Karpas-422 (cell line): Measurements from ENCODE around the gene ASB1. TPM values are rescaled to one million over a fixed set of nuclear protein-coding genes. Genes with fewer than 3 reads are reported as not detected.
A peak's percentile ranks its signal among the peaks of the same experiment; 100 is the strongest.

Experiments
- DNase-seq: peaks from one replicate; pipeline ENCODE4 v3.0.0-alpha.2; 2015
- H2AFZ ChIP-seq: fragments of 200-600 bp; sonication (generic); 2 replicates; pipeline ENCODE4 v1.6.1; 2014; ENCODE audit warnings: antibody characterized with exemption, low read length, mixed read lengths
- H3K27ac ChIP-seq: fragments of 200-600 bp; sonication (generic); 2 replicates; pipeline ENCODE4 v1.5.1; 2014; ENCODE audit warnings: mild to moderate bottlenecking, low read length, moderate library complexity
- H3K27me3 ChIP-seq: fragments of 200-600 bp; sonication (generic); 2 replicates; pipeline ENCODE4 v1.6.1; 2014; ENCODE audit warnings: low read length, mixed read lengths
- H3K36me3 ChIP-seq: fragments of 200-600 bp; sonication (generic); 2 replicates; pipeline ENCODE4 v1.6.1; 2014; ENCODE audit warnings: low read length, mixed read lengths; ENCODE audit not compliant: insufficient read depth
- H3K4me1 ChIP-seq: fragments of 200-600 bp; sonication (generic); 2 replicates; pipeline ENCODE4 v1.6.1; 2014; ENCODE audit warnings: mild to moderate bottlenecking, low read length, mixed read lengths
- H3K4me2 ChIP-seq: fragments of 200-600 bp; sonication (generic); 2 replicates; pipeline ENCODE4 v1.6.1; 2014; ENCODE audit warnings: low read length, low read depth, mild to moderate bottlenecking; ENCODE audit not compliant: poor library complexity, severe bottlenecking
- H3K4me3 ChIP-seq: fragments of 200-600 bp; sonication (generic); 2 replicates; pipeline ENCODE4 v1.5.1; 2014; ENCODE audit warnings: mild to moderate bottlenecking, antibody characterized with exemption, low read length, mixed read lengths
- H3K79me2 ChIP-seq: fragments of 200-600 bp; sonication (generic); 2 replicates; pipeline ENCODE4 v1.6.1; 2014; ENCODE audit warnings: mild to moderate bottlenecking, low read length, mixed read lengths
- H3K9ac ChIP-seq: fragments of 200-600 bp; sonication (generic); 2 replicates; pipeline ENCODE4 v1.6.0; 2014; ENCODE audit warnings: low read length
- H3K9me2 ChIP-seq: fragments of 200-600 bp; sonication (generic), shearing (Covaris generic); replicated peaks from 2 replicates; pipeline ENCODE4 v1.6.0; 2014; ENCODE audit warnings: mild to moderate bottlenecking, low read length, moderate library complexity; ENCODE audit not compliant: insufficient read depth
- H3K9me3 ChIP-seq: fragments of 300-700, 200-600 bp; sonication (generic); 2 replicates; pipeline ENCODE4 v1.6.1; 2014; ENCODE audit warnings: low read length, mixed read lengths
- H4K20me1 ChIP-seq: fragments of 200-600 bp; sonication (generic); 2 replicates; pipeline ENCODE4 v1.6.1; 2014; ENCODE audit warnings: mild to moderate bottlenecking, antibody characterized with exemption, low read length, low read depth; ENCODE audit not compliant: insufficient read depth
- total RNA-seq: library from RNA; depleted of rRNA; stranded (reverse); fragments of >200 nt; shearing (Covaris generic); gene quantifications from 2 replicates; pipeline ENCODE4 v1.2.3, GENCODE V29; 2014; ENCODE audit warnings: low replicate concordance

Gene ASB1
- total RNA-seq, 1 experiment from 2014 or later: 25.1 TPM

DNA sequence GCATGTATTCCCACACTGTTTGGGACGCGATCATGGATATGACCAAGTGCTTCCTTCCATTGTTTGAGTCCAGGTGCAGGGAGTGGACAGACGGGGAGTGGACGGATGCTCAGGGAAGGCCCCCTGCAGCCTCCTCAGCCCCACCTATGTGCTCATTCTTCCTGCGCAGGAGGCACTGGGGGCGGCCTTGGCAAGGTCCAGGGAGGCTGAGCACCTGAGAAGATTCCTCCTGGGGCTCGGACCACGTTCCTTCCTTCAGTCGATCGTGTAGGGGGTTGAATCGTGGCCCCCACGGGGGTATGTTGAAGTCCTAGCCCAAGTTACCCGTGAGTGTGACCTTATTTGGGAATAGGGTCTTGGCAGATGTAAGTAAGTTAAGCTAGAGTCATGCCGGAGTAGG is 60.4 kb downstream of the ASB1 start:
- H3K9me2 ChIP-seq: no peaks in the 10 kb centered on the region
- no peak overlapping the region for H3K9ac ChIP-seq
- no peaks in the 10 kb centered on the region for H3K79me2 ChIP-seq
- no peak for DNase-seq
- no peaks in the 10 kb centered on the region for H4K20me1 ChIP-seq
- H3K4me3 ChIP-seq: no peak overlapping the region
- H3K27me3 ChIP-seq: no peaks in the 10 kb centered on the region
- H3K4me1 ChIP-seq: no peaks in the 10 kb centered on the region
- peaks cover 14% of the 10 kb centered on the region for H3K9me3 ChIP-seq
- no peaks in the 10 kb centered on the region for H3K36me3 ChIP-seq
- H3K4me2 ChIP-seq: no peak overlapping the region
- no peak overlapping the region for H3K27ac ChIP-seq
- no peak overlapping the region for H2AFZ ChIP-seq

DNA sequence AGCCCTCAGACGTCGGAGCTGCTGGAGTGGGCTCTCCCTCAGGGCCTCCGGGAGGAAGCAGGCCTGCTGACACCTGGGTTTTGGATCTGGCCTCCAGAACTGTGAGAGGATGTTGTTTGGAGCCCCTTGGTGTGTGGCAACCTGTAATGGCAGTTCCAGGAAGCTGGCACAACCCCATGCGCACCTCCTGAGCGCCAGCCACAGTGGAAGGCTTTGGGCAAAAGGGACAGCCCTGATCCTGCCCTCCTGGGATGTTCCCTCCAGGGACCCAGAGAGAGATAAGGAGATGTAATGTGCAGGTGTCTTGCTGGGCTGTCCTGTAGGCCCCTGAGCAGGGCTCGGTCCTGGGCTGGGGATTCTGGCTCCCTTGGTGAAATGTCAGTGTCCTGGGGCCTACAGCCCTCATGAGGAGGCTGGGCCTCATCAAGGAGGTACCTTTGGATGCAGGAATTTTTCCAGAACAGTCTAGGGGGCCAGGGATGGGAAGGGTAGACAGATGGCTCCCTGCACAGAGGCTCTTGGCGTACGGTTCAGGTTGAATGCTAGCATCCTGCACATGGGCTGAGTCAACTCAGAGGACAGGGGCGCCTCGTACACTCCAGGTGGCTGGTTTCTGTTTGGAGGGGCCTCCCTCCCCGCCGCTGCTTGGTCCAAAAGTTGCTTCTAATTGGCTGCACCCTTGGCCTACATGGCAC is 61.1 kb downstream of the ASB1 start:
- Histone ChIP-seq H3K27ac (no peak overlapping the region), H3K4me3 (no peak overlapping the region), H3K9me2 (no peaks in the 10 kb centered on the region), H3K4me2 (no peak overlapping the region), H3K27me3 (no peaks in the 10 kb centered on the region), H2AFZ (no peak overlapping the region), H4K20me1 (no peaks in the 10 kb centered on the region), H3K9me3 (peaks cover 14% of the 10 kb centered on the region), H3K79me2 (no peaks in the 10 kb centered on the region), H3K4me1 (no peaks in the 10 kb centered on the region), H3K36me3 (no peaks in the 10 kb centered on the region), H3K9ac (no peak overlapping the region)
- no peak for DNase-seq

DNA sequence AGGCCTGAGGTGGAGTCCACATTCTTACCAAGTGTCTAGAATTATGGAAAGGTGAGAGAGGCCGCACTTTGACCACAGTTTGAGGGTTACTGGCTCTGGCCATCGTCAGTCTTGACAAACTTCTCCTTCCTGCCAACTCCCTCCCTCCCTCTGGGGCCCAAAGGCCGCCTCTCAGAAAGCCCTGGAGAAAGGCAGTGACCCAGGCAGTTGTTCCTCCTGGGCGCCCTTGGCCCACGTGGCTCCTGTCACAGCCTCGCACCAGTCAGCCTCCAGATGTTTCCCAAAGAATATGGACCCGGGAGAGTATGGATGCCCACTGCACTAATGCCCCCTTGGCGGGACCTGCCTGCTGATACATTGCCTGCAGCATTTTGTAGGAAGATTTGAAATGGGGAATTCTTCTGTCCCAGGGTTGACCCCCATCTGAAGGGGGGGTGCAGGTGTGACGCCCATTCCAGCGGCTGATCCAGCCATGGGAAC is 61.7 kb downstream of the ASB1 start:
- Histone ChIP-seq H3K4me1 (peaks cover under 1% of the 10 kb centered on the region; the same call in 1 of the 2 replicates), H3K79me2 (no peaks in the 10 kb centered on the region), H3K9me2 (no peaks in the 10 kb centered on the region), H3K27me3 (no peaks in the 10 kb centered on the region), H3K36me3 (no peaks in the 10 kb centered on the region), H4K20me1 (no peaks in the 10 kb centered on the region), H3K9me3 (peaks cover 14% of the 10 kb centered on the region), H3K4me2 (no peak overlapping the region), H3K27ac (no peak overlapping the region), H2AFZ (no peak overlapping the region), H3K4me3 (no peak overlapping the region), H3K9ac (no peak overlapping the region)
- no peak for DNase-seq

DNA sequence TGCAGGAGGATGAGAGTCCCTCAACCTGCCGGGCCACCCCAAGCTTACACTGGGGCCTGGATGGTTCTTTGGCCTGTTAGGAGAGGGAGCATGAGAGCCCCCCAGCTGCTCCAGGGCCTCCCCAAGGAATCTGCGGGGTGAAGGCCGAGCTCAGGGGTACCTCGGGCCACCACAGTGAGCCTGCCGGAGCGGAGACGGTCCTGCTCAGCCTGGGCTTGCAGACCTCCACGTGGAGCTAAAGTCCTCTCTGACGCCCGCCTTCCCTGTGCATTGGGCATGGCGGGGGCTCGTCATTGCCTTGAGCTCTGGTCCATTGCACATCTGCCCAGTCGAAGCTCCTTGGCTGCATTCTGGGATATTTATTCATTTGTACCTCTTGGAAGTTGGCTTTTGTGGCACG is 62.7 kb downstream of the ASB1 start:
- no peak for DNase-seq
- Histone ChIP-seq H4K20me1 (no peaks in the 10 kb centered on the region), H3K4me1 (peaks cover 10% of the 10 kb centered on the region), H3K36me3 (no peaks in the 10 kb centered on the region), H3K4me3 (no peak overlapping the region), H3K9ac (no peak overlapping the region), H3K9me3 (peaks cover 14% of the 10 kb centered on the region), H3K27ac (no peak overlapping the region), H3K9me2 (no peaks in the 10 kb centered on the region), H3K4me2 (no peak overlapping the region), H2AFZ (no peak overlapping the region), H3K79me2 (no peaks in the 10 kb centered on the region), H3K27me3 (no peaks in the 10 kb centered on the region)

DNA sequence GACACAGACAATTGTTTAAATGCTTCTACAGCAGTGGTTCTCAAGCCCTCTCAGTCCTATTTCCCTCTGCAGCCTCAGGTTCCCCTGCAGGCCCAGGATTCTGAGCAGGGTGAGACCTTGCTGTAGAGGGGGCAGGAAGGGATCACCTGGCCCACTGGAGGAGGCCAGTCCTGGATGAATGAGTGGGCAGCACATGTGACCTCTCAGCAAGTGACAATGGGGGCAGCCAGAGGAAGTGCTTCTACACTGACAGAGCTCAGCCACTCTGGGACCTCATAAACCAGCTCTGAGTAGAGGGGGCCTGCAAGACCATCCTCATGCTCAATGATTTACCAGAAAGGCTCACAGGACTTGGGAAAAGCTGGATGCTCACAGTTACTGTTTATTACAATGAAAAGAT is 63.2 kb downstream of the ASB1 start:
- no peaks in the 10 kb centered on the region for H3K79me2 ChIP-seq
- H3K4me2 ChIP-seq: no peak overlapping the region
- no peaks in the 10 kb centered on the region for H3K36me3 ChIP-seq
- no peak overlapping the region for H3K9ac ChIP-seq
- no peak overlapping the region for H2AFZ ChIP-seq
- peaks cover 12% of the 10 kb centered on the region for H3K4me1 ChIP-seq
- no peaks in the 10 kb centered on the region for H3K9me2 ChIP-seq
- H3K4me3 ChIP-seq: no peak overlapping the region
- peaks cover 14% of the 10 kb centered on the region for H3K9me3 ChIP-seq
- H3K27me3 ChIP-seq: no peaks in the 10 kb centered on the region
- no peak for DNase-seq
- no peaks in the 10 kb centered on the region for H4K20me1 ChIP-seq
- H3K27ac ChIP-seq: no peak overlapping the region

DNA sequence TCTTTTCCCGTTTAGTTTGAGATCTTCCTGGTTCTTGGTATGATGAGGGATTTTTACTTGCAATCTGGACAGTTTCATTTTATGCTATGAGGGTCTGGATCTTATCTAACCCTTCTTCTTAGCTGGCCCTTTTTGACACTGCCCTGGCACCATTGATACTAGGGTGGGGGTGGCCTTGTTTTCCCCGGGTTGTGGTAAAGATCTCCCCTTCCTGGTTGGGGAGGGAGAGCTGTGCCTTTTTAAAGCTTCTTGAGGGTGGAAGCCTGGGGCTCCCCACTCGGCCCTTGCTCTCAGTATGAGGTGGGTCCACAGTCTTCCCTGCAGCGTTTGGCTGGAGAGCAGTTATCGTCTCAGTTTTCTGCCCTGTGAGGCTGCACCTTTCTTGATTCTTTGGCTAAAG is 66.1 kb downstream of the ASB1 start:
- Histone ChIP-seq H3K9me2 (no peaks in the 10 kb centered on the region), H2AFZ (no peak overlapping the region), H3K36me3 (no peaks in the 10 kb centered on the region), H3K4me3 (no peak overlapping the region), H3K27ac (no peak overlapping the region), H3K4me1 (peaks cover 12% of the 10 kb centered on the region), H3K79me2 (no peaks in the 10 kb centered on the region), H3K9me3 (no peaks in the 10 kb centered on the region), H4K20me1 (no peaks in the 10 kb centered on the region), H3K9ac (no peak overlapping the region), H3K27me3 (no peaks in the 10 kb centered on the region), H3K4me2 (no peak overlapping the region)
- no peak for DNase-seq

DNA sequence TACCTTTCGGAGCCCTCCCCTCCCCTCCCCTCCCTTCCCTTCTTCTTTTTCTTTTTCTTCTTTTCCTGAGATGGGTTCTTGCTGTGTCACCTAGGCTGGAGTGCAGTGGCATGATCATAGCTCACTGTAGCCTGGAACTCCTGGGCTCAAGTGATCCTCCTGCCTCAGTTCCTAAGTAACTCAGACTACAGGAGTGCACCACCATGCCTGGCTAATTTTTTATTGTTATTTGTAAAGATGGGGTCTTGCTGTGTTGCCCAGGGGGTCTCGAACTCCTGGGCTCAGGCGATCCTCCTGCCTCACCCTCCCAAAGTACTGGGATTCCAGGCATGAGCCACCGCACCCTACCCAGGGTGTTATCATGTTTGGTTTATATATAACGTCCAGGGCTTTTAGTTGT is 66.7 kb downstream of the ASB1 start:
- no peak for DNase-seq
- Histone ChIP-seq H3K27me3 (no peaks in the 10 kb centered on the region), H3K36me3 (no peaks in the 10 kb centered on the region), H3K4me2 (peak overlapping the region; percentile 33), H3K9ac (no peak overlapping the region), H3K4me3 (no peak overlapping the region), H3K27ac (no peak overlapping the region), H3K9me3 (no peaks in the 10 kb centered on the region), H2AFZ (no peak overlapping the region), H3K9me2 (no peaks in the 10 kb centered on the region), H3K4me1 (peaks cover 12% of the 10 kb centered on the region), H3K79me2 (no peaks in the 10 kb centered on the region), H4K20me1 (no peaks in the 10 kb centered on the region)

DNA sequence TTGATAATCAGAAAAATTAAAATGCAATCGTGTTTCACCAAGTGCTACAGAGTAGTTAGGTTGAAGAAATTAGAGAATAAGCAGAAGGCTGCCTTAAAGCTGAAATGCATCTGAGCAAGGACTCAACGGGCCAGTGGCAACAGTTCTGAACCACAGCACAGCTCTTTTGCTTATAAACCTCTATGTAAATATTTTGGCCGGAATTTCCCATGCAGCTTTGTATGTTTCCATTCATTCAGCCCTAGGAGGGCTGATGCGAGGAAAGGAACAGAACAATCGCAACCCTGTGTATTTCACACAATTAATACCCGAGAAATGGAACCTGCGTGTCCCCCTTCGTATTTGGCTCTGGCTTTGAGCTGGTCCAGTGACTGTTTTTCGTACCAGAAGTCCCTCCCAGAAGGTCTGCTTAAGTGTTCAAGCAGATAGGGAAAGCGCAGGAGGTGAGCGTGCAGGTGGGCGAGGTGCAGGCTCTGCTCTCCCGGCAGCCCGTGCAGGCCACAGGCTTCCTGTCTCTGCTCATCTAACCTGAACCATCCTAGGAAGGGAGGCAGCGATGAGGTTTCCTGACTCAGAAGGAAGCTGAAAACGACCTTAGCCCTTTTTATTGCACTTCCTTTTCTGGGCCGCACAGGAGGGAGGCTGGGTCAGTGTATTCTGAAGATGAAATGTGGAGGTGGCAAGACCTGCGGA is 67.3 kb downstream of the ASB1 start:
- H3K9ac ChIP-seq: no peak overlapping the region
- no peaks in the 10 kb centered on the region for H3K27me3 ChIP-seq
- H3K9me3 ChIP-seq: no peaks in the 10 kb centered on the region
- H3K4me3 ChIP-seq: peak overlapping the region; percentile 10; the same call in 1 of the 2 replicates
- H4K20me1 ChIP-seq: no peaks in the 10 kb centered on the region
- no peaks in the 10 kb centered on the region for H3K79me2 ChIP-seq
- peaks cover 12% of the 10 kb centered on the region for H3K4me1 ChIP-seq
- peak; percentile 44 for DNase-seq
- H3K4me2 ChIP-seq: peak overlapping the region; percentile 33
- H3K36me3 ChIP-seq: no peaks in the 10 kb centered on the region
- H3K27ac ChIP-seq: no peak overlapping the region
- H3K9me2 ChIP-seq: no peaks in the 10 kb centered on the region
- H2AFZ ChIP-seq: peak overlapping the region; percentile 55; the same call in 1 of the 2 replicates
